Stimulated activated naive CD8-positive, alpha-beta T cell treated with anti-CD3 and anti-CD28 coated beads, Interleukin-15, Interleukin-2, amounts not matched to agents 100 ng/mL and 50 ng/mL, for 24 hours (primary cell): ENCODE data around the gene POGK.
"Not testable (repeated sequence)": the region's sequence is repeated elsewhere in the genome, so short reads cannot be mapped to it uniquely, and the experiment has no call there.

ENCODE experiments used
- H3K27ac Mint-ChIP-seq: one replicate; pipeline ENCODE4 v1.8.0; 2021; ENCODE audit warnings: mild to moderate bottlenecking, mixed read lengths
- H3K27me3 Mint-ChIP-seq: one replicate; pipeline ENCODE4 v1.8.0; 2021; ENCODE audit warnings: mixed read lengths
- H3K36me3 Mint-ChIP-seq: one replicate; pipeline ENCODE4 v1.8.0; 2021; ENCODE audit warnings: low read depth, mixed read lengths
- H3K4me1 Mint-ChIP-seq: one replicate; pipeline ENCODE4 v1.8.0; 2021; ENCODE audit warnings: low read depth, mixed read lengths
- H3K4me3 Mint-ChIP-seq: one replicate; pipeline ENCODE4 v1.8.0; 2021; ENCODE audit warnings: mild to moderate bottlenecking, mixed read lengths
- H3K9me3 Mint-ChIP-seq: one replicate; pipeline ENCODE4 v1.8.0; 2021; ENCODE audit warnings: mixed read lengths

POGK gene

GRCh38 chr1:166838766-166839599, at the start of gene POGK:
Gene POGK, plus strand, starts transcription at chr1:166839475. Its CDS starts 1,482 bp downstream, at chr1:166840957.
- peak within 1 kb of the TSS; percentile 93 for H3K4me3 Mint-ChIP-seq
- H3K9me3 Mint-ChIP-seq: no peaks in the 10 kb centered on the region
- H3K27me3 Mint-ChIP-seq: no peaks in the 10 kb centered on the region
- H3K27ac Mint-ChIP-seq: peak within 1 kb of the TSS; percentile 99
- peaks cover 32% of the 10 kb centered on the region for H3K36me3 Mint-ChIP-seq
- peaks cover 50% of the 10 kb centered on the region for H3K4me1 Mint-ChIP-seq

GRCh38 chr1:166796620-166797236, 42.5 kb upstream of the POGK start:
- H3K27ac Mint-ChIP-seq: no peak overlapping the region
- no peak overlapping the region for H3K4me3 Mint-ChIP-seq
- no peaks in the 10 kb centered on the region for H3K9me3 Mint-ChIP-seq
- no peaks in the 10 kb centered on the region for H3K36me3 Mint-ChIP-seq
- no peaks in the 10 kb centered on the region for H3K4me1 Mint-ChIP-seq
- peaks cover 20% of the 10 kb centered on the region for H3K27me3 Mint-ChIP-seq

GRCh38 chr1:166808952-166809351, 30.3 kb upstream of the POGK start:
- Mint-ChIP-seq H3K27ac (no peak overlapping the region), H3K4me3 (no peak overlapping the region), H3K27me3 (peaks cover 33% of the 10 kb centered on the region), H3K9me3 (no peaks in the 10 kb centered on the region), H3K4me1 (no peaks in the 10 kb centered on the region), H3K36me3 (no peaks in the 10 kb centered on the region)

- H3K9me3 Mint-ChIP-seq: no peaks in the 10 kb centered on the region
- no peak overlapping the region for H3K4me3 Mint-ChIP-seq
- H3K27me3 Mint-ChIP-seq: peaks cover 37% of the 10 kb centered on the region
- no peaks in the 10 kb centered on the region for H3K36me3 Mint-ChIP-seq
- no peak overlapping the region for H3K27ac Mint-ChIP-seq
- H3K4me1 Mint-ChIP-seq: no peaks in the 10 kb centered on the region
Measured at GRCh38 chr1:166811691-166812090, 27.6 kb upstream of the POGK start.

GRCh38 chr1:166813508-166814223, 25.6 kb upstream of the POGK start:
- no peaks in the 10 kb centered on the region for H3K36me3 Mint-ChIP-seq
- peaks cover 36% of the 10 kb centered on the region for H3K27me3 Mint-ChIP-seq
- H3K27ac Mint-ChIP-seq: no peak overlapping the region
- no peak overlapping the region for H3K4me3 Mint-ChIP-seq
- no peaks in the 10 kb centered on the region for H3K4me1 Mint-ChIP-seq
- H3K9me3 Mint-ChIP-seq: peaks cover 2% of the 10 kb centered on the region

GRCh38 chr1:166814611-166815010, 24.7 kb upstream of the POGK start:
- Mint-ChIP-seq H3K9me3 (peaks cover 8% of the 10 kb centered on the region), H3K36me3 (no peaks in the 10 kb centered on the region), H3K4me1 (no peaks in the 10 kb centered on the region), H3K4me3 (no peak overlapping the region), H3K27me3 (peaks cover 36% of the 10 kb centered on the region), H3K27ac (no peak overlapping the region)

- H3K27ac Mint-ChIP-seq: no peak overlapping the region
- H3K27me3 Mint-ChIP-seq: peaks cover 6% of the 10 kb centered on the region
- no peaks in the 10 kb centered on the region for H3K4me1 Mint-ChIP-seq
- H3K36me3 Mint-ChIP-seq: no peaks in the 10 kb centered on the region
- H3K9me3 Mint-ChIP-seq: peaks cover 18% of the 10 kb centered on the region
- no peak overlapping the region for H3K4me3 Mint-ChIP-seq
Measured at GRCh38 chr1:166819974-166820373, 19.3 kb upstream of the POGK start.

GRCh38 chr1:166822385-166822784, 16.9 kb upstream of the POGK start:
- Mint-ChIP-seq H3K4me3 (no peak overlapping the region), H3K36me3 (no peaks in the 10 kb centered on the region), H3K27me3 (peaks cover 8% of the 10 kb centered on the region), H3K9me3 (peaks cover 25% of the 10 kb centered on the region), H3K4me1 (no peaks in the 10 kb centered on the region), H3K27ac (no peak overlapping the region)

- H3K9me3 Mint-ChIP-seq: peaks cover 18% of the 10 kb centered on the region
- H3K27ac Mint-ChIP-seq: no peak overlapping the region
- no peaks in the 10 kb centered on the region for H3K4me1 Mint-ChIP-seq
- H3K36me3 Mint-ChIP-seq: no peaks in the 10 kb centered on the region
- H3K27me3 Mint-ChIP-seq: peaks cover 17% of the 10 kb centered on the region
- H3K4me3 Mint-ChIP-seq: no peak overlapping the region
Measured at GRCh38 chr1:166827426-166827825, 11.8 kb upstream of the POGK start.

GRCh38 chr1:166829762-166830161, 9.5 kb upstream of the POGK start:
- H3K4me1 Mint-ChIP-seq, H3K27ac Mint-ChIP-seq, H3K4me3 Mint-ChIP-seq, H3K36me3 Mint-ChIP-seq: not testable (repeated sequence)
- H3K27me3 Mint-ChIP-seq: peaks cover 21% of the 10 kb centered on the region
- H3K9me3 Mint-ChIP-seq: peaks cover 18% of the 10 kb centered on the region

GRCh38 chr1:166836733-166837132, 2.5 kb upstream of the POGK start:
- Mint-ChIP-seq H3K9me3 (no peaks in the 10 kb centered on the region), H3K4me3 (no peak overlapping the region), H3K27me3 (peaks cover 9% of the 10 kb centered on the region), H3K36me3 (peaks cover 14% of the 10 kb centered on the region), H3K4me1 (peaks cover 29% of the 10 kb centered on the region), H3K27ac (no peak overlapping the region)

- Mint-ChIP-seq H3K4me3 (peak overlapping the region; percentile 87), H3K36me3 (peaks cover 40% of the 10 kb centered on the region), H3K27ac (peak overlapping the region; percentile 82), H3K4me1 (peaks cover 57% of the 10 kb centered on the region), H3K9me3 (no peaks in the 10 kb centered on the region), H3K27me3 (no peaks in the 10 kb centered on the region)
Measured at GRCh38 chr1:166839600-166840308, 479 bp downstream of the POGK start.

GRCh38 chr1:166840309-166841274, 1.3 kb downstream of the POGK start:
- Mint-ChIP-seq H3K27me3 (no peaks in the 10 kb centered on the region), H3K9me3 (no peaks in the 10 kb centered on the region), H3K4me1 (peaks cover 59% of the 10 kb centered on the region), H3K27ac (peak overlapping the region; percentile 82), H3K36me3 (peaks cover 41% of the 10 kb centered on the region), H3K4me3 (peak overlapping the region; percentile 87)

GRCh38 chr1:166843322-166843721, 4.0 kb downstream of the POGK start:
- no peaks in the 10 kb centered on the region for H3K9me3 Mint-ChIP-seq
- H3K4me1 Mint-ChIP-seq: peaks cover 75% of the 10 kb centered on the region
- H3K4me3 Mint-ChIP-seq: no peak overlapping the region
- H3K27ac Mint-ChIP-seq: no peak overlapping the region
- no peaks in the 10 kb centered on the region for H3K27me3 Mint-ChIP-seq
- H3K36me3 Mint-ChIP-seq: peaks cover 66% of the 10 kb centered on the region
